Brain microvascular endothelial cell (primary cell): ENCODE measurements around the gene NSA2.

ENCODE experiments used
- DNase-seq: peaks from one replicate; pipeline ENCODE4 v3.0.0-alpha.2; 2020
- H3K27ac ChIP-seq: fragments of 250-450 bp; sonication (Bioruptor Pico); 2 replicates; pipeline ENCODE4 v1.5.1; 2020; ENCODE audit warnings: mild to moderate bottlenecking, moderate library complexity
- H3K27me3 ChIP-seq: fragments of 250-450 bp; sonication (Bioruptor Pico); replicated peaks from 2 replicates; pipeline ENCODE4 v1.5.1; 2020; ENCODE audit warnings: mild to moderate bottlenecking
- H3K36me3 ChIP-seq: fragments of 250-450 bp; sonication (Bioruptor Pico); replicated peaks from 2 replicates; pipeline ENCODE4 v1.5.1; 2020; ENCODE audit warnings: mild to moderate bottlenecking
- H3K4me3 ChIP-seq: 2 replicates; pipeline ENCODE4 v1.5.1; 2011; ENCODE audit warnings: low read depth, mild to moderate bottlenecking, control low read depth, low read length, moderate library complexity
- CTCF ChIP-seq: IDR thresholded peaks from 2 replicates; pipeline ENCODE4 v1.5.1; 2011; ENCODE audit warnings: low read depth, mild to moderate bottlenecking, moderate library complexity, low read length, control low read depth, inconsistent platforms; ENCODE audit errors: missing control alignments
- in situ Hi-C: cut with HindIII; loops from 2 replicates; pipeline ENCODE4 v1.10.0; 2017; ENCODE audit warnings: low sequenced_read_pairs, low pct_ligation_motif_present

The NSA2 gene

GRCh38 chr5:74765929-74766328, 1.1 kb upstream of the NSA2 start:
- DNase-seq, result no peak
- in situ Hi-C loops, result no loop called here
- Histone ChIP-seq H3K4me3 (peak overlapping the region; percentile 84), H3K27ac (no peak overlapping the region), H3K27me3 (no peaks in the 10 kb centered on the region), H3K36me3 (peaks cover 15% of the 10 kb centered on the region)
- TF ChIP-seq CTCF, result no peak

- in situ Hi-C loops, result no loop called here
- peak overlapping the region; percentile 84 for H3K4me3 ChIP-seq
- no peak for DNase-seq
- H3K27ac ChIP-seq, result peak overlapping the region; percentile 8
- no peaks in the 10 kb centered on the region for H3K27me3 ChIP-seq
- peaks cover 19% of the 10 kb centered on the region for H3K36me3 ChIP-seq
- TF ChIP-seq CTCF, result peak; percentile 26
These were observed 616 bp upstream of the NSA2 start for GRCh38 chr5:74766418-74766848.

- peak; percentile 38 for DNase-seq
- Histone ChIP-seq H3K36me3 (peaks cover 23% of the 10 kb centered on the region), H3K27me3 (no peaks in the 10 kb centered on the region), H3K4me3 (peak overlapping the region; percentile 84), H3K27ac (no peak overlapping the region)
- in situ Hi-C loops, result no loop called here
- TF ChIP-seq CTCF, result no peak
These were observed 497 bp downstream of the NSA2 start for GRCh38 chr5:74767579-74767913.

GRCh38 chr5:74772359-74772758, 5.3 kb downstream of the NSA2 start:
- H3K27me3 ChIP-seq, result no peaks in the 10 kb centered on the region
- H3K4me3 ChIP-seq, result no peak overlapping the region
- H3K36me3 ChIP-seq, result peaks cover 40% of the 10 kb centered on the region
- in situ Hi-C loops, result no loop called here
- H3K27ac ChIP-seq, result no peak overlapping the region
- no peak for TF ChIP-seq CTCF
- no peak for DNase-seq

- TF ChIP-seq CTCF, result no peak
- in situ Hi-C loops, result no loop called here
- DNase-seq, result no peak
- Histone ChIP-seq H3K27ac (no peak overlapping the region), H3K36me3 (peaks cover 15% of the 10 kb centered on the region), H3K27me3 (no peaks in the 10 kb centered on the region), H3K4me3 (no peak overlapping the region)
These were observed 11.6 kb downstream of the NSA2 start for GRCh38 chr5:74778609-74779008.

DNA sequence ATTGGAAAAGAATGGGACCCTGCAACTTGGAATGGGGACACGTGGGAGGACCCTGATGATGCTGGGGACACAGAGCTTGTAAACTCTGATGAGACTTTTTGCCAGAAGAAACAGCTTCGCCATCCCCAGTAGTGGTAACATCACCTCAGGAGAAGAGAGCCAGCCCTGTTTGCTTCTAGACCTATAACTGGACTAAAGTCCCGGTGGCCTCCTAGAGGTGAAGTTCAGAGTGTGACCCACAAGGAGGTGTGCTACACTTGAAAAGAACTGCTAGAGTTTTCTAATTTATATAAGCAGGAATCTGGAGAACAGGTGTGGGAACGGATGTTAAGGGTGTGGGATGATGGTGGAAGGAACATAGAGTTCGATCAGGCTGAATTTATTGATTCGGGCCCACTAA, 19.8 kb downstream of the NSA2 start:
- no peak overlapping the region for H3K4me3 ChIP-seq
- TF ChIP-seq CTCF, result no peak
- no peaks in the 10 kb centered on the region for H3K27me3 ChIP-seq
- H3K27ac ChIP-seq, result no peak overlapping the region
- in situ Hi-C loops, result no loop called here
- no peak for DNase-seq
- H3K36me3 ChIP-seq, result no peaks in the 10 kb centered on the region
